ENCODE data around the gene GNAQ.
"Not testable (repeated sequence)": the region's sequence is repeated elsewhere in the genome, so short reads cannot be mapped to it uniquely, and the experiment has no call there.

The GNAQ gene

DNA sequence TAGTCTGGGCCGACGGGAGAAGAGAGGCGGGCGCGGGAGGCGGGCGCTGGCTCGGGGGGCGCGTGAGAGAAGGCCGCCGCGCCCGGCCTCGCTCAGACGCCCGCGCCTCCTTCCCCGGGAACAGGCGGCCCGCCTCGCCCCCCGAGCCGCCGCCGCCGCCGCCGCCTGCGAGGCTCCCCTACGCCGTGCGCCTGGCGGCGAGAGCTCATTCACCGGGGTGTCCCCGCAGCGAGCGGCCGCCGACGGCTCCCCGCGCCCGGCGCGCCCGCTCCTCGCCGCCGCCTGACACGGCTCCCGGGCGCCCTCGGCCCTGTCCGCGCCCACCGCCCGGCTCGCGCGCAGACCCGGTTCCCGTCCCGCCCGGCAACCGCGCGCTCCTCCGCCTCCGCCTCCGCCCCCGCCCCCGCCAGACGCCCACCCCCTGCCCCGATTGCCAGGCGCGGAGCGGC, at the start of gene GNAQ:
TSS of gene GNAQ (minus strand) at position 368 of the 449 bp plus-strand sequence. CDS start 576 bp downstream, outside the sequence.
- DNase-seq (ENCODE audit: low read depth), result no peak

DNA sequence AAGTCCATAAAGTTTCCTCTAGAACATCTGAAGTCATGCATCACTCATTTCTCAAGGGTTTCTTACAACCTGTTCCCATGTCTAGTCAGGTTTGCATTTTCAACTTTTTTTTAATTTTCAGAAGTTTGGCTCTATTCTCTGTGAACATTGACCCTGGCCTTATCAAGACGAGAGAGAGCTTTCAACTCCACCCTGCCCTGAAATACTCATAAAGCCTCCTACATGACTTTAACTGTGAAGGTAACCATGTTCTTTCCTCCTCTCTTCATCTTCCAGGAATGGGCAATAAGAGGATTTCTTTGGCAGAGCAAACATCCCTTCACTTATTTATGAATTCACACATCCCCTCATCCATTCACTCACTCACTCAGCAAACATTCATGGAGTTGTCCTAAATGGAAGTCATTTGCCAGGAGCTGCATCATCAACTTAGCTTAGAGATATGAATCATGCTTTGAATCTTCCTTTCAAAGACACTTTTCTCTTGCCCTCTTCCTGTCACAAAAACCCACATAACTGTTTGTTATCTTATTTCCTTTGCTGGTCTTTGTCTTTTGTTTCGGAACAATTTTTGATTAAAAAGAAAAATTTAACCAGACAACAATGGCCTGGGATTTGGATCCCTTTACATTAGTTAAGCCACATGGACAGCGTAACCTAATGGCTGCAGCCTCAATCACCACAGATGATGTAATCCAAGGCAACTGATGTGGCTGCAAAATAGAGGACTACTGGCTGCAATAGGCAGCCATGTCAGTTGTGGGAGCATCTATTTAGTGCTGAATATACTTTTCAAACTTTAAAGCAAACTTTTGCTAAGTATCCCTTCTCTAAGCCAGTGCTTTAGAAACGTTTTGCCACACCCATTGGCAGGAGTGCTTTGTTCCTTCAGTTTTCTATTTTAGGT, 43.0 kb upstream of the GNAQ start:
- DNase-seq (ENCODE audit: low read depth), result no peak

GRCh38 chr9:78073722-78074121, 42.1 kb upstream of the GNAQ start:
- no peak for DNase-seq (ENCODE audit: low read depth)

DNA sequence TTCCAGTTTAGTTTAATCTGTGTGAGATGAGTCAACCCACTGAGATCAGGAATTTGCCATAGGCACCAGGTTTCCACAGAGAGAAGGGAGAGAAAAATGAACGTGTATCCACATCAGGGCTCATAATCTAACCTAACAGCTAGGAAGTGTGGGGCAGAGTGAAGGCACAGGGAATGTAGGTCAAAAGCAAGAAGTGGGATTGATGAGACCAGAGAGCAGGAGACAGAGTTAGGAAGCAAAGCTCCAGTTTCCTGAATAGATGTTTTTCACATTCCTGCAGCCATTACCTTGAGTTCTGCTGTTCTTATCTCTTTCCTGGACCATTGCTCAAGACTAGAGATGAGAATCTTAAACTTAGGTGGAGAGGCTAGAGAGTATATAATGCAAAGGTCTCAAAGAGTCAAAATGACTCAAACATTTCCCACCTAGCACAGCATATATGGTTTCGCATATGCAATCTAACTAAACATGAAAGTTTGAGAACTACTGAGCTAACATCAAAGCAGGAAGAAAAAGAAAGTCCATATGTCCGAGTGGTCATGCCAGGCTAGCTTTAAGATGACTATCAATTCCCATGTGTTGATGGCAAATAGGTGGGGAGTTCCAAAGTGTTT, 41.1 kb upstream of the GNAQ start:
- no peak for DNase-seq (ENCODE audit: low read depth)

GRCh38 chr9:78070521-78070920, 38.9 kb upstream of the GNAQ start:
- DNase-seq (ENCODE audit: low read depth), result no peak

DNA sequence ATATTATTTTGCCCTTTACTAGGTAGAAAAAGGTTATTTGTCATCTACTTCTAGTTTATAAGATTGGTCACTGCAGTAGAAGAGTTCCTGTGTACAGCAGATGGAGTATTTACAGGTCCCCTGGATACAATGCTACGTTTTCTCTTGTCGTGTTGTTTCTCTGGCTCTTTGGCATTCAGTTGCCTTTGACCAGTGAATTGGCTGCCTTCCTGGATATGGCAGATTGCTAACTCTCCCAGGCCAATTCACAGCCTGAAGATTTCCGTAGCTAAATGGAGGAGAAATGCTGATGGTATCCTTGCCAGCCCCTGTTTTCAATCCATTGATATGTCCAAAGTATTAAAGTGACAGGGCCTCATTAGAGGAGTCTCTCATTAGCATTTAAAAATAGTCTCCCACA, 32.5 kb upstream of the GNAQ start:
- DNase-seq (ENCODE audit: low read depth), result no peak

DNA sequence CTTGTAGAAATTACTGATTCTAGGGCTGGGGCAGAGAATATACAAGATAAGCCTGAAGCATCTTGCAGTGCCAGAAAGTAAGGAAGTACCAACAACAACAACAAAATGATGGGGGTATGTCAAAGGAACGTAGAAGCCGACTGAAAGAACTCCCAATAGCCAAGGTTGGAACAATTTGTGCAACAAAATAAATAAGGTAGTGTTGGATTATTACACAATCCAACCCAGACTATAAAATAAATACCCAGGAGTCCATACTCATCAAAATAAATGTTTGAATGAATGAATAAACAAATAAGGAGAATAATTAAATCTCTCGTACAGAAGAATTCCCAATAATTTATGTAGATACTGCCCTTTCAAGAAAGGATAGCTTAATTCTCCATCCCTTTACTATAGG, 31.1 kb upstream of the GNAQ start:
- no peak for DNase-seq (ENCODE audit: low read depth)

DNA sequence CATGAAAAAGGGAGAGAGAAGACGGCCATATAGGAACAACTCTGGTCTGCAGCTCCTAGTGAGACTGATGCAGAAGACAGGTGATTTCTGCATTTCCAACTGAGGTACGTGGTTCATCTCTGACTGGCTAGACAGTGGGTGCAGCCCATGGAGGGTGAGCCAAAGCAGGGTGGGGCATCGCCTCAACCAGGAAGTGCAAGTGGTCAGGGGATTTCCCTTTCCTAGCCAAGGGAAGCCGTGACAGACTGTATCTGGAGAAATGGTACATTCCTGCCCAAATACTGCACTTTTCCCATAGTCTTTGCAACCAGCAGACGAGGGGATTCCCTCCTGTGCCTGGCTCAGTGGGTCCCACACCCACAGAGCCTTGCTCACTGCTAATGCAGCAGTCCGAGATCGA, 22.6 kb upstream of the GNAQ start:
- DNase-seq (ENCODE audit: low read depth), result not testable (repeated sequence)

GRCh38 chr9:78053627-78054026, 22.0 kb upstream of the GNAQ start:
- no peak for DNase-seq (ENCODE audit: low read depth)

DNA sequence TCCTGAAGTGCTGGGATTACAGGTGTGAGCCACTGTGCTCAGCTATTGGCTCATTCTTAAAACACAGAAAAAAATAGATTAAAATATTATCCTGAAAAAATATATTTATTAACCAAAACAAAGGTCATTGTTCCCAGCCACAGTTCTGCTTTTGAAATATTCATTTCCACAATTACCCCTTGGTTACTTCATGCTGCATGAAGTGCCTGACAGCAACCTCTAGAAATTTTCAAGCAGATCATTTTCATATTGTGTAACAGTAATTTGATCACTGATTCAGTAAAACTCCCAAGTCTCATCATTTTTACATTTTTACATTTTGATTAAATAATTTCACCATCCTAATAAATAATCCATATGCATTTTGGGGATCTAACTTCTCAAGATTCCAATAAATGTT, 18.8 kb upstream of the GNAQ start:
- DNase-seq (ENCODE audit: low read depth), result no peak

GRCh38 chr9:78049484-78049883, 17.9 kb upstream of the GNAQ start:
- no peak for DNase-seq (ENCODE audit: low read depth)

DNA sequence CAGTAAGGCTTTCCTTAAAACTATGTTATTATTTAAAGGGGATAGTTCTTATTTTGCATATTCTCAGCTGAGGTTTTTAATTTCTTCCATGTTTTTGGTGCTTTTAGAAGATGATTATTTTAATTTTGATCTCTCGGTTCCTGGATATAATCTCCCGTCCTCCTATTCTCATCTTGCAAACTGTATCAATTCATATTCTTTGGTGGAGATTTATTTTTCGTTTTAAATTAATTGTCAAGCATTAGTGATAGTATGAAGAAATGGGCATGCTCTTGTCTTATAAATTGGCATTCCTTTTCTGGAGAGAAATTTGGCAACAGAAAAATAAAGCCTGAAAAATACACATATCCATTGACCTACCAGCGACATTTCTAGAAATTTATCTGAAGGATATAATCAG, 15.5 kb upstream of the GNAQ start:
- DNase-seq (ENCODE audit: low read depth), result no peak

DNA sequence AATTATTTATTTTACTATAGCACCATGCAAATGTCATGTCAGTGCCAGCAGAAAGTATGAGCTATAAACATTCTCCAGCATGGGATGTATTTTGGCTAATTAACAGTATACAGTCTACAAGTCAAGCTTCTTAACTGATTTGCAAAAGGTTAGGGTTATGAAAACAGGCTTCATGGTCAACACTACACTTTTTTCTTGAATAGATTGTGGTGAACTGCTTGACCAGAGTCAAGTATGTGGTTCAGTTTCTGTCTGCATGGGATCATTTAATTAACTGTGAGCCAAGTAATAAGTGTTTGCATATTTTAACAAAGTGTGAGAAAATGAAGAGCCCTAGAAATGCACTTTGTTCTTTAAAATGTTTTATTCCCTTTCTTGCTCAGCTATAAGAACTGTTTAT, 14.5 kb upstream of the GNAQ start:
- no peak for DNase-seq (ENCODE audit: low read depth)

- DNase-seq (ENCODE audit: low read depth), result no peak
Observed at GRCh38 chr9:78044886-78045285, 13.3 kb upstream of the GNAQ start.

- no peak for DNase-seq (ENCODE audit: low read depth)
Observed at GRCh38 chr9:78044189-78044588, 12.6 kb upstream of the GNAQ start.

DNA sequence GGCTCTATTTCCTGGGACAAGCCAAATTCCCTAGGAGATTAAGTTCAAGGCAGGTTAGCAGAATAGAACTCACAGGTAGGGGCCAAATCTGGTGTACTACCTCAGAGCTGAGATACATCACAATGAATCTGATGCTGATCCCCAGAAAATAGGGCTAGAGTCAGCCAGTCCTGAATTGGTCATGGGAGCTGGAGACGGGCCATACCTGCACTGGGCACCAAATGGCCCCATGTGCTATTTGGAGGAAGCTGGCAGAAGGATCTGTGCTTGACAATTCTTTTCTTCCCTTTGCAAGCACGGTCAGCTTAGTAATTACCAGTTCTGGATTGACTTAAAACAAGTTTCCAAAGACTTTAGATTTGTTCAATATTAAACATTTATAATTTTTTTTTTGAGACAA, 10.4 kb upstream of the GNAQ start:
- no peak for DNase-seq (ENCODE audit: low read depth)

DNA sequence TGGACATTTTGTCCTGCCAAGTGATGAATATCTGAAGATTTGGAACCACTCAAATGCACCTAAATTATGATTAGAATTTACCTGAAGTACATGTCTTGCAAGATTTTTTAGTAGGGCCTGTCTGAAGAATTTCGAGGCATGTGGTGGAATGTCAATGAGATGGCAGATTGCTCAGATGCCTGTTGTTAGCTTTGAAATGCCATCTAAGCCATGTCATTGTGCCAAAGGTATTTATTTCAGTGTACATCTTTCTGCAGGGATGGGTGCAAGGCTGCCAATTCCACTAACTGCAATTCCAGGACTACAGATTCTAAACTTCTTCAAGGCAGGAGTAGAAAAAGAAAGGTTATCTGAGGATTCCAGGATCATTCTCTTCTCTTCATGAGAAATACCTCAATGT, 9.1 kb upstream of the GNAQ start:
- DNase-seq (ENCODE audit: low read depth), result no peak

GRCh38 chr9:78038620-78039300, 7.1 kb upstream of the GNAQ start:
- DNase-seq (ENCODE audit: low read depth), result no peak

DNA sequence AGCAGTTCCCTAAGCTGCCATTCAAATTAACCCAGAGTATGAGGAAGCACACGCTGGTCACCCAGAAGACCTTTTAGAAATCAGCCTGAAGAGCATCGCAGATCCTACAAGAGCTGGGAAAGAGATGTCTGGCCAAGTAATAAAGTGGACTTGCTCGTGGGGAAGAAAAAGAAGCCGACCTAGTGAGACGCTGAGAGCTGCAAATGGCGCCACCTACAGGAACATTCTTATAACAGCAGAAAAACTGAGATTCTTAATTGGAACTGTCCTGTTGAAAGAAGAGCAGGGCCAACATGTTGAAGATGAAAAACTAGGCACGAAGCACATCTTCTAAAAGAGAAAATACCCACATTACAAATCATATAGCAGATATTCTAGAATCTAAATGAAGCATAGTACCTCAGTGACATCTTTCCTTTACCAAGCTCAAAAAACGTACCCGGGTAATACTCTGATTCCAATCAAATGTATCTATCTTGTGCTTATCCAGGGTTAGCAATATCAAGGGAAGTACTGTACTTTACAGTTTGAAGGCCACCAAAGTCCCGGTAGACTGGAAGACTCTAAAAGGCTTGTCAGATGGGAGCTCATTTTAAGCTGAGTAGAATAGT, 3.9 kb upstream of the GNAQ start:
- no peak for DNase-seq (ENCODE audit: low read depth)

- no peak for DNase-seq (ENCODE audit: low read depth)
Observed at GRCh38 chr9:78033870-78034269, 2.3 kb upstream of the GNAQ start.

DNA sequence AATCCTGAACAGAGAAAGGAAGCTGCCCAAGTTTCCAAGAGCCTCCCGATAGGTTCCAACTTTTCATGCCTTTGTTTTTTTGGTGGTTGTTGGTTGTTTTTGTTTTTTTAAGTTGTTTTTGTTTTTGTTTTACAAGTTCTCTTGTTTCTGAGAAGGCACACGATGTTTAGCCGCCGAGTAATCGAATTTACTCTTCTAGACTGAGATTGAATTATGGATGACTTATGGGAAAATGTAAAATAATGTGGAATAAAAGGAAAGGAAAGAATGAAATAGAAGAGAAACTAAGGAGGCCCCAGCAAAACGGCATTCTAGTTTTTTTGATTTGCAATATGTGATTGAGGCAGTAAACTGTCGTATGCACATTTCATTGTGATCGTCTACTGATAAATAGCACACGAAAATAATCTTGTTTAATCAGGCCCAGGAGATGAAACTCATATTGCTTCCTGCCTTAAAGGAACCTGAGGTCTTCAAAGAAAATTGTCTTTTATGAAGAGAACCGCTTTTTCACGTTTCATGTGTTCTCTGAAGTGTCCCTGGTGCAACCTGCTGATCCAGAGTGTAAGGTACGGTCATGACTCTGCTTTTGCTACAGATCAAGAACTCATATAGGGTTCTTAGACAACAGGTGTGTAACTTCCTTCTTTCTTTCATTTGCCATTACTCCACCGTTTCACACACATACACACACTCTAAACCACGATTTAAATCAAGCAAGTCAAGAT, 1.3 kb upstream of the GNAQ start:
- DNase-seq (ENCODE audit: low read depth), result no peak

Measured in non-pigmented ciliary epithelial cell (primary cell).